Esophagus muscularis mucosa (tissue), 3 donors: ENCODE results near the gene AACS.

ENCODE experiments used
- CTCF ChIP-seq, 3 experiments: fragments of 200-600 bp in 2 of 3; fragments of 450-650 bp in 1 of 3; sonication (generic) in 2 of 3; IDR thresholded peaks; one replicate each; pipeline ENCODE4 v1.5.1; 2017 to 2019; ENCODE audit warnings: antibody characterized with exemption in 3 of 3, mild to moderate bottlenecking in 2 of 3, moderate library complexity in 1 of 3
- POLR2A ChIP-seq: fragments of 450-650 bp; IDR thresholded peaks from one replicate; pipeline ENCODE4 v1.6.1; 2017; ENCODE audit warnings: antibody characterized with exemption, moderate library complexity, mild to moderate bottlenecking, low read depth
- POLR2AphosphoS5 ChIP-seq, 2 donors: sonication (generic); formaldehyde crosslinking; IDR thresholded peaks; one replicate each; pipeline ENCODE4 v1.6.1; 2017; ENCODE audit warnings: antibody characterized with exemption in 2 of 2

- no peak for TF ChIP-seq CTCF (IDR thresholded peaks at IDR 0.05)
- TF ChIP-seq POLR2AphosphoS5 (IDR thresholded peaks at IDR 0.05) = no peak
- no peak for TF ChIP-seq POLR2A
These were observed 48.6 kb downstream of the AACS start for GRCh38 chr12:125113789-125114188.
